OCI-LY1 (cell line): Measurements from ENCODE around the gene ARID3A.

Source experiments
- H2AFZ ChIP-seq: fragments of 200-600 bp; sonication (generic), shearing (Covaris generic); 2 replicates; pipeline ENCODE4 v1.6.0; 2014; ENCODE audit warnings: antibody characterized with exemption, mild to moderate bottlenecking, low read length
- H3F3A ChIP-seq: fragments of 200-600 bp; sonication (generic), shearing (Covaris generic); 2 replicates; pipeline ENCODE4 v1.6.0; 2014; ENCODE audit warnings: mild to moderate bottlenecking, antibody characterized with exemption, low read length, moderate library complexity; ENCODE audit not compliant: insufficient read depth
- H3K27ac ChIP-seq: fragments of 200-600 bp; sonication (generic); 2 replicates; pipeline ENCODE4 v1.5.1; 2014; ENCODE audit warnings: low read length, mixed run types, mild to moderate bottlenecking, low read depth; ENCODE audit not compliant: poor library complexity, severe bottlenecking
- H3K27me3 ChIP-seq: fragments of 200-600 bp; sonication (generic); 2 replicates; pipeline ENCODE4 v1.6.0; 2014; ENCODE audit warnings: antibody characterized with exemption, mild to moderate bottlenecking, low read length, moderate library complexity; ENCODE audit not compliant: insufficient read depth
- H3K36me3 ChIP-seq: fragments of 200-600 bp; sonication (generic); 2 replicates; pipeline ENCODE4 v1.6.1; 2014; ENCODE audit warnings: mild to moderate bottlenecking, antibody characterized with exemption, low read length, moderate library complexity, mixed read lengths; ENCODE audit not compliant: insufficient read depth
- H3K4me1 ChIP-seq: fragments of 200-600 bp; sonication (generic); 2 replicates; pipeline ENCODE4 v1.5.1; 2014; ENCODE audit warnings: mild to moderate bottlenecking, low read length, moderate library complexity; ENCODE audit not compliant: insufficient read depth, severe bottlenecking
- H3K4me2 ChIP-seq: fragments of 200-600 bp; sonication (generic), shearing (Covaris generic); 2 replicates; pipeline ENCODE4 v1.6.1; 2014; ENCODE audit warnings: low read length
- H3K4me3 ChIP-seq: fragments of 200-600 bp; sonication (generic); 2 replicates; pipeline ENCODE4 v1.5.1; 2014; ENCODE audit warnings: low read length, low read depth, mild to moderate bottlenecking, mixed read lengths; ENCODE audit not compliant: poor library complexity, severe bottlenecking
- H3K79me2 ChIP-seq: fragments of 200-600 bp; shearing (Covaris generic); 2 replicates; pipeline ENCODE4 v1.6.1; 2016; ENCODE audit warnings: mixed run types, low read length, mixed read lengths; ENCODE audit not compliant: insufficient read depth
- H3K9ac ChIP-seq: fragments of 200-600 bp; sonication (generic), shearing (Covaris generic); 2 replicates; pipeline ENCODE4 v1.6.1; 2014; ENCODE audit warnings: mild to moderate bottlenecking, low read length, mixed read lengths
- H3K9me2 ChIP-seq: fragments of 200-600 bp; sonication (generic), shearing (Covaris generic); 2 replicates; pipeline ENCODE4 v1.6.1; 2014; ENCODE audit warnings: low read depth, mild to moderate bottlenecking, low read length, mixed read lengths
- H3K9me3 ChIP-seq: fragments of 200-600 bp; shearing (Covaris generic); 2 replicates; pipeline ENCODE4 v1.6.1; 2014; ENCODE audit warnings: low read length, mixed read lengths
- H4K20me1 ChIP-seq: fragments of 200-600 bp; sonication (generic), shearing (Covaris generic); 2 replicates; pipeline ENCODE4 v1.6.0; 2016; ENCODE audit warnings: mild to moderate bottlenecking, low read length; ENCODE audit not compliant: insufficient read depth
- CTCF ChIP-seq: fragments of 200-600 bp; sonication (generic), shearing (Covaris generic); IDR thresholded peaks from 2 replicates; pipeline ENCODE4 v1.5.1; 2017; ENCODE audit warnings: mild to moderate bottlenecking, antibody characterized with exemption, low read length, moderate library complexity, mixed read lengths
- EZH2 ChIP-seq: fragments of 200-600 bp; sonication (generic), shearing (Covaris generic); IDR thresholded peaks from 2 replicates; pipeline ENCODE4 v1.8.0; 2017; ENCODE audit warnings: borderline replicate concordance, mixed run types, mild to moderate bottlenecking, antibody characterized with exemption, low read length, moderate library complexity, mixed read lengths

The ARID3A gene

GRCh38 chr19:950352-951066, 24.7 kb downstream of the ARID3A start:
- peaks cover 26% of the 10 kb centered on the region for H3K27me3 ChIP-seq
- H3K9me2 ChIP-seq = no peaks in the 10 kb centered on the region
- TF ChIP-seq EZH2 (no peak), CTCF (no peak)
- H4K20me1 ChIP-seq = no peaks in the 10 kb centered on the region
- H2AFZ ChIP-seq = no peak overlapping the region
- no peak overlapping the region for H3K4me2 ChIP-seq
- no peaks in the 10 kb centered on the region; the same call in 1 of the 2 replicates for H3K36me3 ChIP-seq
- H3K4me1 ChIP-seq = no peaks in the 10 kb centered on the region
- H3K9me3 ChIP-seq = no peaks in the 10 kb centered on the region
- H3K27ac ChIP-seq = no peak overlapping the region
- no peaks in the 10 kb centered on the region for H3K79me2 ChIP-seq
- H3F3A ChIP-seq = no peaks in the 10 kb centered on the region
- H3K4me3 ChIP-seq = no peak overlapping the region
- H3K9ac ChIP-seq = no peak overlapping the region

- Histone ChIP-seq H3K9ac (no peak overlapping the region), H3K4me3 (no peak overlapping the region), H3K9me2 (no peaks in the 10 kb centered on the region), H3K4me1 (no peaks in the 10 kb centered on the region), H3K36me3 (no peaks in the 10 kb centered on the region; the same call in 1 of the 2 replicates), H3K79me2 (no peaks in the 10 kb centered on the region), H3K27me3 (peaks cover 24% of the 10 kb centered on the region), H2AFZ (no peak overlapping the region), H3K4me2 (no peak overlapping the region), H4K20me1 (no peaks in the 10 kb centered on the region), H3K9me3 (no peaks in the 10 kb centered on the region), H3F3A (no peaks in the 10 kb centered on the region), H3K27ac (no peak overlapping the region)
- TF ChIP-seq CTCF (no peak), EZH2 (no peak)
Measured at GRCh38 chr19:952049-952679, 26.3 kb downstream of the ARID3A start.

- H3K9me2 ChIP-seq = no peaks in the 10 kb centered on the region
- TF ChIP-seq CTCF = no peak
- no peaks in the 10 kb centered on the region for H3K4me1 ChIP-seq
- no peaks in the 10 kb centered on the region for H4K20me1 ChIP-seq
- H3K9ac ChIP-seq = no peak overlapping the region
- H3K36me3 ChIP-seq = no peaks in the 10 kb centered on the region; the same call in 1 of the 2 replicates
- H3K9me3 ChIP-seq = no peaks in the 10 kb centered on the region
- H2AFZ ChIP-seq = no peak overlapping the region
- no peak overlapping the region for H3K4me3 ChIP-seq
- peaks cover 18% of the 10 kb centered on the region for H3K27me3 ChIP-seq
- no peak overlapping the region for H3K4me2 ChIP-seq
- no peaks in the 10 kb centered on the region for H3K79me2 ChIP-seq
- no peaks in the 10 kb centered on the region for H3F3A ChIP-seq
- no peak overlapping the region for H3K27ac ChIP-seq
Measured at GRCh38 chr19:952680-953444, 27.0 kb downstream of the ARID3A start.
